Measurements from ENCODE around the gene FNDC3A.
"Not testable (repeated sequence)": the region's sequence is repeated elsewhere in the genome, so short reads cannot be mapped to it uniquely, and the experiment has no call there.

Gene FNDC3A

GRCh38 chr13:49053215-49053614 lies 77.5 kb downstream of the FNDC3A start:
- FAIRE-seq, result no peak
- no peak for DNase-seq (ENCODE audit: insufficient read length, low spot score)
- TF ChIP-seq CTCF (IDR thresholded peaks at IDR 0.05; ENCODE audit: insufficient read depth, missing control alignments), result no peak

GRCh38 chr13:49053906-49054305 lies 78.2 kb downstream of the FNDC3A start:
- DNase-seq (ENCODE audit: insufficient read length, low spot score) (no peak), FAIRE-seq (no peak)
- no peak for TF ChIP-seq CTCF (IDR thresholded peaks at IDR 0.05; ENCODE audit: insufficient read depth, missing control alignments)

- no peak for TF ChIP-seq CTCF (IDR thresholded peaks at IDR 0.05; ENCODE audit: insufficient read depth, missing control alignments)
- DNase-seq (ENCODE audit: insufficient read length, low spot score) (no peak), FAIRE-seq (no peak)
Observed at GRCh38 chr13:49055021-49055420, 79.3 kb downstream of the FNDC3A start.

GRCh38 chr13:49057176-49057575 lies 81.5 kb downstream of the FNDC3A start:
- FAIRE-seq (no peak), DNase-seq (ENCODE audit: insufficient read length, low spot score) (no peak)
- no peak for TF ChIP-seq CTCF (IDR thresholded peaks at IDR 0.05; ENCODE audit: insufficient read depth, missing control alignments)

- TF ChIP-seq CTCF (IDR thresholded peaks at IDR 0.05; ENCODE audit: insufficient read depth, missing control alignments), result no peak
- FAIRE-seq, result no peak
- DNase-seq (ENCODE audit: insufficient read length, low spot score), result no peak
Observed at GRCh38 chr13:49058761-49059160, 83.0 kb downstream of the FNDC3A start.

- DNase-seq (ENCODE audit: insufficient read length, low spot score) (no peak), FAIRE-seq (no peak)
- no peak for TF ChIP-seq CTCF (IDR thresholded peaks at IDR 0.05; ENCODE audit: insufficient read depth, missing control alignments)
Observed at GRCh38 chr13:49060678-49061387, 85.1 kb downstream of the FNDC3A start.

- not testable (repeated sequence) for DNase-seq (ENCODE audit: insufficient read length, low spot score); FAIRE-seq
Observed at GRCh38 chr13:49061388-49061752, 85.7 kb downstream of the FNDC3A start.

All from D721Med (cell line).